ENCODE data around the gene GRK4.
"Not testable (repeated sequence)": the region's sequence is repeated elsewhere in the genome, so short reads cannot be mapped to it uniquely, and the experiment has no call there.

The GRK4 gene

DNA sequence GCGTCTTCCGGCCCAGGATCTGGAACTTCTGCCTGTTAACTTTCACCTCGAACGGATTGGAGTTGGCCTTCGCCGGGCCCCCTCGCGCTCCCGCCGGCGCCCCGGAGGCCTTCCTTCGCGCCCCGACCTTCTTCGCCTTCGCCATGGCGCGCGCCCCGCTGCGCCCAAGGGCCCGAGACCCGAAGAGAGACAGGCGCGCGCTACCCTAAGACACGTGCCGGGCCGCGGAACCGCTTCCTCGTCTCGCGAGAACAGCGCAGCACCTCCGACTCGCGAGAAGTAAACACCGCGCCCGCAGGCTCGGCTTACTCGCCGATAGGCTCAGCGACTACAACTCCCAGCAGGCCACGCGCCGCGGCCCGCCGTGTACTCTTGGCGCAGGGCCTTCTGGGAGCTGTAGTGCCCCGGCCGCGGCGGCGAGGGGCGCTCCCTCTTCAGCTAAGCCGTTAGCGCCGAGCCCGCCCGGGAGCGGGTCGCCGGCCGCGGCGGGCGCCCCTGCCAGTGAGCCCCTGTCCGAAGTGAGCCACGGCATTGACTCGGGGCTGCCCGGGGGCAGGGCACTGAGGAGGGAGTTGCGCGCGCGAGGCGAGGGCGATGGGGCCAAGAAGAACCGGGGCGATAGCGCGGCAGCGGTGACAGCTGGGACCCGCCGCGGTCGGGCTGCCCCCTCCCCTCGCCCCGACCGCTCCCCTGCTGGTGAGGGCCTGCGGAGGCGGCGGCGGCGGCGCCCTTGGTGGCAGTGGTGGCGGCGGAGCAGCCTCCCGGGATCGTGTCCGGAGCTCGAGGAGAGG, at the start of gene GRK4, which contains the start of gene NOP14:
Gene GRK4, plus strand, starts transcription at position 397 of the 791 bp plus-strand sequence. CDS start 500 bp downstream, outside the sequence.
Gene NOP14, minus strand, starts transcription at position 232 of the 791 bp plus-strand sequence. Its CDS starts 87 bp downstream, at position 145.
- DNase-seq: peak; percentile 97

DNA sequence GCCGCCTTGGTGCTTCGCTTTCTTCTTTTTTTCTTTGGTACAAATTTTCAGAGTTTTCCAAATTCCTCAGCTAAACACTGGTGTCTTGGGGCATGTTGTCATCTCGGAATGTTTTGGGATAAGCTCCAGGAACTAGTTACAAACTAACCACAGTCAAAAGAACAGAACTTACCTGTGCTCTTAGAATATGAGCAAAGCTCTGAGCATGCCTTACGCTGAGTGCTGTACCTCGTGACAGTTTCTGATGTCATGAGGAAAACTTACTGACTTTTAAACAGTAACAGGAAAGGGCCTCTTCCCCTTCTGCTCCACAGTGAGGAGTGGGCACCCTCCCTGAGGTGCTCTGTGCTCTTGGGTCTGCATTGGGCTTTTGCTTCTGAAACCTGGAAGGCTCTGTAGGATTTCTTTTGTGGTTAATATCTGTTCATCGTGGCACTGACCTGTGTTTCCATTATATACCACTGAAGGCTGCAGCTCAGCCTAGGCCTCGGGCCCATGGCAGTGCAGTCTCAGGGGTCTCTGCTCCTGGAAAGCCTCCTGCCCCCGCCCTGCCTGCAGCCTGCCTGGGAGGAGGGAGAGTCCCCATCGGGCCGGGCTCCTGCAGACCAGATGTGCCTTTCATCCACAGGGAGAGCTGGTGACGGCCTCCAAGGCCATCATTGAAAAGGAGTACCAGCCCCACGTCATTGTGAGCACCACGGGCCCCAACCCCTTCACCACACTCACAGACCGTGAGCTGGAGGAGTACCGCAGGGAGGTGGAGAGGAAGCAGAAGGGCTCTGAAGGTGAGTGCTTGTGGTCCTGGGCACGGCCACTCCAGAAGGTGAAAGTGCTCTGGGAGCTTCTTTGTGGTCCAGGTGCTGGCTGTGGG, 48.9 kb upstream of the GRK4 start:
- peak; percentile 52 for DNase-seq

DNA sequence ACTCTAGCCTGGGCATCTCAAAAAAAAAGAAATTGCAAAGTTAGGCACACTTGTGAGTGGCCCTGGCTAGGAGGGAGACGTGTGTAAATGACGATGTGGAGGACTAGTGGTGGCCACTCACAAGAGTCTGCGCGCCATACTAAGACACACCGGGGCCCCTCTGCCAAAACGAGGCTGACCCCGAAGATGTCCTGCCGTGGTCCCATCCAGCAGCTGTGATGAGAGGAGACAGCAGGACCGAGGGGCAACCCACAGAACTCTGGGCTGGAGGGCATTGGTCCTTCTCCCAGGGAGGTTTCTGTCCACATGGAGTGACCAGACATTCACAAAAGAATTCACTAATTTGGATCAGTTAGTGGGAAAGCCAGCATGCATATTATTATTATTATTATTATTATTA, 47.6 kb upstream of the GRK4 start:
- no peak for DNase-seq

DNA sequence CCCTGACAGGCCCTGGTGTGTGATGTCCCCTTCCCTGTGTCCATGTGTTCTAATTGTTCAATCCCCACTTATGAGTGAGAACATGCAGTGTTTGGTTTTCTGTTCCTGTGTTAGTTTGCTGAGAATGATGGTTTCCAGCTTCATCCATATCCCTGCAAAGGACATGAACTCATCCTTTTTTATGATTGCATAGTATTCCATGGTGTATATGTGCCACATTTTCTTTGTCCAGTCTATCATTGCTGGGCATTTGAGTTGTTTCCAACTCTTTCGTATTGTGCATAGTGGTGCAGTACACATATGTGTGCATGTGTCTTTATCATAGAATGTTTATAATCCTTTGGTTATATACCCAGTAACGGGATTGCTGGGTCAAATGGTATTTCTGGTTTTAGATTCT, 46.7 kb upstream of the GRK4 start:
- not testable (repeated sequence) for DNase-seq

DNA sequence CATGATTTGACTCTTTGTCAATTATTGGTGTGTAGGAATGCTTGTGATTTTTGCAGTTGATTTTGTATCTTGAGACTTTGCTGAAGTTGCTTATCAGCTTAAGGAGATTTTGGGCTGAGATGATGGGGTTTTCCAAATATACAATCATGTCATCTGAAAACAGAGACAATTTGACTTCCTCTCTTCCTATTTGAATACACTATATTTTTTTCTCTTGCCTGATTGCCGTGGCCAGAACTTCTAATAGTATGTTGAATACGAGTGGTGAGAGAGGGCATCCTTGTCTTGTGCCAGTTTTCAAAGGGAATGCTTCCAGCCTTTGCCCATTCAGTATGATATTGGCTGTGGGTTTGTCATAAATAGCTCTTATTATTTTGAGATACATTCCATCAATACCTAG, 45.1 kb upstream of the GRK4 start:
- DNase-seq: not testable (repeated sequence)

DNA sequence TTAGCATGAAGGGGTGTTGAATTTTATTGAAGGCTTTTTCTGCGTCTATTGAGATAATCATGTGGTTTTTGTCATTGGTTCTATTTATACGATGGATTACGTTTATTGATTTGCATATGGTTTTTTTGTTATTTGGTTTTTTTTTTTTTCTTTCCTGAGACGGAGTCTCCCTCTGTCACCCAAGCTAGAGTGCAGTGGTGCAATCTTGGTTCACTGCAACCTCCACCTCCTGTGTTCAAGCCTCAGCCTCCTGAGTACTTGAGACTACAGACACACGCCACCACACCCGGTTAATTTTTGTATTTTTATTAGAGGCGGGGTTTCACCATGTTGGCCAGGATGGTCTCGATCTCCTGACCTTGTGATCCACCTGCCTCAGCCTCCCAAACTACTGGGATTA, 44.7 kb upstream of the GRK4 start:
- DNase-seq: not testable (repeated sequence)

DNA sequence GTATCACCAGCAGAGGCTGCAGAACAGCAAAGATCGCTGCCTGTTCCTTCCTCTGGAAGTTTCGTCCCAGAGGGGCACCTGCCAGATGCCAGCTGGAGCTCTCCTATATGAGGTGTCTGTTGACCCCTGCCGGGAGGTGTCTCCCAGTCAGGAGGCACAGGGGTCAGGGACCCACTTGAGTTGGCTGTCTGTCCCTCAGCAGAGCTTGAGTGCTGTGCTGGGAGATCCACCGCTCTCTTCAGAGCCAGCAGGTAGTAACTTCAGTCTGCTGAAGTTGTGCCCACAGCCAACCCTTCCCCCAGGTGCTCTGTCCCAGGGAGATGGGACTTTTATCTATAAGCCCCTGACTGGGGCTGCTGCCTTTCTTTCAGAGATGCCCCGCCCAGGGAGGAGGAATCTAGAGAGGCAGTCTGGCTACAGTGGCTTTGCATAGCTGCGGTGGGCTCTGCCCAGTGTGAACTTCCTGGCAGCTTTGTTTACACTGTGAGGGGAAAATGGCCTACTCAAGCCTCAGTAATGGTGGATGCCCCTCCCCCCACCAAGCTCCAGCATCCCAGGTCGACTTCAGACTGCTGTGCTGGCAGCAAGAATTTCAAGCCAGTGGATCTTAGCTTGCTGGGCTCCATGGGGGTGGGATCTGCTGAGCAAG, 40.8 kb upstream of the GRK4 start:
- not testable (repeated sequence) for DNase-seq

DNA sequence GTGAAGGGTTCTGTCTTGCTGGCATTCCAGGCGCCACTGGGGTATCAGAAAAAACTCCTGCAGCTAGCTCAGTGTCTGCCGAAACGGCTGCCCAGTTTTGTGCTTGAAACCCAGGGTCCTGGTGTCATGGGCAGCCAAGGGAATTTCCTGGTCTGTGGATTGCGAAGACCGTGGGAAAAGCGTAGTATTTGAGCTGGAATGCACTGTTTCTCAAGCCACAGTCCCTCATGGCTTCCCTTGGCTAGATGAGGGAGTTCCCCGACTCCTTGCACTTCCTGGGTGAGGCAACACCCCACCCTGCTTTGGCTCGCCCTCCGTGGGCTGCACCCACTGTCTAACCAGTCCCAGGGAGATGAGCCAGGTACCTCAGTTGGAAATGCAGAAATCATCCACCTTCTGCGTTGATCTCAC, 40.2 kb upstream of the GRK4 start:
- DNase-seq: no peak

DNA sequence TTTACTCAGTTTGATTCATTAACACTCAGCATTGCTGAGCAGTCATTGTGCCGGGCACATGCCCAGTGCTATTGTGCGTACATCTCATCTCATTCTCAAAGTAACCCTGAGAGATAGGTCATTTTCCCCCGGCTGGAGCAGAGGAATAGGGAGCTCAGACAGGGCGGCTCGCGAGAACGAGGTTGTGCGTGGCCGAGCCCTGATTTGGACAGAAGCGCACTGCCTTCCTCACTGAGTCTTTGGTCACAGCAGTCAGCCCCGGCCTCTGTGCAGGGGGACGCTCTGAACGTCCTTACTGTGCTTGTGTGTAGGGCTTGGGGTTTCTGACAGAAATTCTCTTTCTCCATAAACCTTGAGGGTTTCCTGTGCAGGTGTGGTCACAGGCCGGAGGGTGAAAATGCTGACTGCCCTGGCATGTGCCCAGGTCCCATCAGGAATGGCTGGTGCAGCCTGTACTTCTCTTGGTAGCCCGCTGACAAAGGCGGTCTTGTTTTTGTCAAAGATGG, 39.6 kb upstream of the GRK4 start:
- DNase-seq: no peak

DNA sequence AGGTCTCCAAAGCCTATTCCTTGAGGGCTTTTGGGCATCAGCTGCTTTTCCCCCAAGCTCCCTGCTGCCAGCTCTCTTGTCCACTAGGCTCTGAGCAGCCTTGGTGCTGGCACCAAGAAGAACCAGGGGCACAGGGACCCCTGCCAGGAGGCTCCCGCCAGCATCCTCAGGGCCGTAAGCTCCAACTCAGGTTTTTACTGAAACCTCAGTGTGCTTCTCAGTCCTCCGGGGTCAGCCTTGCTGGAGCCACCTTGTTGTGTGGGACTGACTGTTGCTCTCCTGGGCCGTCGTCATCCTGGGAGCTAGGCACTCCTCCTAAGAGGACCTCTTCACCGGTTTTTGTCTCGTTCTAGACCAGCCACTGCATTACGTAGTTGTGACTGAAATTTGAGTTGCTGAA, 39.1 kb upstream of the GRK4 start:
- DNase-seq: no peak

DNA sequence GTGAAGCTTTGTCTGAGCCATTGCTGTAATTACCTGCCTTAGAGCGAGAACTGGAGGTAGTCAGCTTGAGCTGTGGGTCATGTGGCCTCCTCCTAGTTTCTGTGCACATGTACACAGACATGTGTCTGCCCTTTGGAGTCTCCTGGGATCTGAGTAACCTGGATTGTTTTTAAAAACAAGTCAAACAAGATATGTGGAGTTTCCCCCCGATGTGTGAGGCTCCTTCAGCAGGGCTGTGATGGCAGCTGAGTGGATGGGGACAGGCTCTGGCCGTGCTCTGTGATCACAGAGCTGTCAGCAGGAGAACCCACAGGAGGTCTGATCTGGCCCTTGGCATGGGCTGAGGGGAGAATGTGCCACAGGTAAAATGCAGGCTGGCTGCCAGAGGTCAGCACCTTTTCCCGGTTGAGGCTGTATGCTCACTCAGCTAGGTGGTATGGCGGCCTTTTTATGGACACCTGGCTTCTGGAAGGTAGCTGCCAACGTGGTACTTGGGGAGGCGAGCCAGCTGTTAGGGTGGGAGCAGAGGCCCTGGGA, 38.5 kb upstream of the GRK4 start:
- no peak for DNase-seq

DNA sequence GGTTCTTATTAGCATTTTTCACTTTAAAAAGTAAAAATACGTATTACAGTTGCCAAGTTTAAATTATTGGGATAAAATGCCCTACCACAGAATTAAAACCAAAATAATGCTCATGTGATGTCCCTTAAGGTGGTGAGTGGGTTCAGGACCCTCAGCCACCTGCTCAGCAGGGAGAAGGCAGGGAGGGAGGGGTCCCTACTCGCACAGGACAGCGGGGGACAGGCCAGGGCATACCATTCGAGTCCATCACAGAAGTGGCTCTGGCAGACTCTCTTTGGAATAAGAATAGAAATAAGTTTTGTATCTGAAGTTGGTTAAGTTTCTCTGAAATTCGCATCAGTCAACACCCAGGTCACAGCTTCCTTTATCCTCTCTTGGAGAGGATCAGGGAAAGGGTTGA, 37.9 kb upstream of the GRK4 start:
- no peak for DNase-seq

DNA sequence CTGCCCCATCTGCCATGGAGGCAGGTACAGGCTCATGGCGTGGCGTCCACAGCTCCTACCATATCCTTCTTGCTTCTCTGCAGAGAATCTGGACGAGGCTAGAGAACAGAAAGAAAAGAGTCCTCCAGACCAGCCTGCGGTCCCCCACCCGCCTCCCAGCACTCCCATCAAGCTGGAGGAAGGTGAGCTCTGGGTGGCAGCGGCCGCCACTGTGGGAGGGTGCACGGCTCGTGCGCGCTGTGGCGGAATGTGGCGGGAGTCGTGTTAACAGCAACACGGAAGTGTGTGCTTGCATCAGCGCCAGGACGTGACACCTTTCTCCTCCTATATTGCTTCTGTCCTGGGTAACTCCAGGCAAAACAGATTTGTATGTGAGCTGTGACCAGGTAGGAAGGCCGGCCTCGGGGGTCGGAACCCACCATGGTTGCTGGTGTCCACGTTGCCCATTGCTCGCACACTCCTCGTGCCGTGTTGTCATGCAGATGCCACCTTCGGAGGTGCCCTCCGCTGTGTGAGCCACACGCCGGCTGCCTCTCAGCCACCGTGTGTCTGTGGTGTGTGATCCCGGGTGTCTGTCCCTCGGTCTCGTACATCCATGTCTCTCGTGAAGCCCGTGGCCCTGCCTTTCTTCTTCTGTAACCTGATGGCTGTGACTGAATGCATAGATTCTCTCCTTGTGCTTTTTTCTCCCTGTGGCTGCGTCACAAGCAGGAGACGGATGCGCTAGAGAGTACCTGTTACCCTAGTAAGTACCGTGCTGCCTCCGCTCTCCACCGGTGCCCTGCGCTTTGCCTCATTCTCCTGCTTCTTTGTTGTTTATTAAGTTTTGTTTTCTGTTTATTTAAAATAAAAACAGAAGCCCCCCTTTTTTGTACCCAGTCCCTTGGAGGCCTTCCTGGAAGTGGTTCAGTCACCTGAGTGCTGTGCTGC, 37.2 kb upstream of the GRK4 start:
- peak; percentile 21 for DNase-seq

DNA sequence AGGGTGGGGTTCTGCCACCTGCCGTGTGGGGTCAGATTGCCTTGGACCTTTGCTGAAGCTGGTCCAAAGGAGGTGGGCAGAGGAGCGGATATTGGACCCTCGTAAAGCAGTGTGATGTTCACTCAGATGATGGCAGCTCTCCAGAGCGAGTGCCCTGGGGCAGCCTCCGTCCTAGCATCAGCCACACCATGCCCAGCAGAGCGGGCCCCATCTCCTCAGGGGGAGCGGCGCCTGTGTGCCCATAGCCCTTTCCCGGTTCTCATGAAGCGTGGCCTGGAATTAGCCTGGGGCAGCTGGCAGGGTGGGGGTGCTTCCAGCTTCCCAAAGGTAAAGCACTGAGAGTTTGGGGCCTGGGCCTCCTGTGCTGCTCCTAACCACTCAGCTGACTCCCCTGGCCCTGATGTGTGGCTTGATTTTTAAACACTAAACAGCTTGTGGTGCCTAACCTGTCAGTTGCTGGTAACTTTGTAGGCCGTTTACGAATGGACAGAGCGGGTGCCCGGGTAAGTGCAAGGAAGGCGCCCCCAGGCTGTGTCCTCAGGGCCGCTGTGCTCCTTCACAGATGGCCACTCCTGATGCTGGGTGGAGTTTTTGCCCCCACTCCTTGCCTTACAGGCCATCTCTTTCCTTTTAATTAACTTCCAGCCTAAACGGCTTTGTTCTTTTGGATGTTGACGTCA, 36.2 kb upstream of the GRK4 start:
- DNase-seq: no peak

DNA sequence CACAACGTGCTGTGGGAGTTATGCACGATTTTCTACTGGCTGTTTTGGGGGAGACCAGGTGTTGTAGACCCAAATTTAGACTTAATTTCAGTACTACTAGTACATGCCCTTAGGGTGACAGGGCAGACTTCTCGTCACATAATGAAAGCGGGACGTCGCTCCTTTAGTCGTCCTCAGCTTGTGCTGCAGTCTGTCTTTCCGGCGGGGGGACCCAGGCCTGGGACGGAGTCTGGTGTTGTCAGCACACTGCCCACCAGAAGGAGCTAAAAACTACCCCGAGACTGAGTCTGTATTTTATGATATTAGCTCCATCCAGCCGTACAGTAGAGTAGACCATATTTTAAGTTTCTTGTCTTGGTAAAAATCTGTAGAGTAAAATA, 35.7 kb upstream of the GRK4 start:
- no peak for DNase-seq

DNA sequence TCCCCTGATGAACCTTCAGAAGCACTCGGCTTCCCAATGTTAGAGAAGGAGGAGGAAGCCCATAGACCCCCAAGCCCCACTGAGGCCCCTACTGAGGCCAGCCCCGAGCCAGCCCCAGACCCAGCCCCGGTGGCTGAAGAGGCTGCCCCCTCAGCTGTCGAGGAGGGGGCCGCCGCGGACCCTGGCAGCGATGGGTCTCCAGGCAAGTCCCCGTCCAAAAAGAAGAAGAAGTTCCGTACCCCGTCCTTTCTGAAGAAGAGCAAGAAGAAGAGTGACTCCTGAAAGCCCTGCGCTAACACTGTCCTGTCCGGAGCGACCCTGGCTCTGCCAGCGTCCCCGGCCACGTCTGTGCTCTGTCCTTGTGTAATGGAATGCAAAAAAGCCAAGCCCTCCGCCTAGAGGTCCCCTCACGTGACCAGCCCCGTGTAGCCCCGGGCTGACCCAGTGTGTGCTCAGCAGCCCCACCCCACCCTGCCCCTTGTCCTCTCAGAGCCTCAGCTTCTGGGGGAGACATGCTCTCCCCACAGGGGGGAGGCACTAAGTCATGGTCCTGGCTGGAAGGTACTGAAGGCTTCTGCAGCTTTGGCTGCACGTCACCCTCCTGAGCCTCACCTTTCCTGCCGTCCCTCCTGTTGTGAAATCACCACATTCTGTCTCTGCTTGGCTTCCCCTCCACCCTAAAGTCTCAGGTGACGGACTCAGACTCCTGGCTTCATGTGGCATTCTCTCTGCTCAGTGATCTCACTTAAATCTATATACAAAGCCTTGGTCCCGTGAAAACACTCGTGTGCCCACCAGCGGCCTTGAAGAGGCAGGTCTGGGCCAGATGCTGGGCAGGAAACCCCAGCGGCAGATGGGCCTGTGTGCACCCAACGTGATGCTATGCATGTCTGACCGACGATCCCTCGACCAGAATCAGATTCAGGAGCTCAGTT, 34.9 kb upstream of the GRK4 start:
- no peak for DNase-seq

DNA sequence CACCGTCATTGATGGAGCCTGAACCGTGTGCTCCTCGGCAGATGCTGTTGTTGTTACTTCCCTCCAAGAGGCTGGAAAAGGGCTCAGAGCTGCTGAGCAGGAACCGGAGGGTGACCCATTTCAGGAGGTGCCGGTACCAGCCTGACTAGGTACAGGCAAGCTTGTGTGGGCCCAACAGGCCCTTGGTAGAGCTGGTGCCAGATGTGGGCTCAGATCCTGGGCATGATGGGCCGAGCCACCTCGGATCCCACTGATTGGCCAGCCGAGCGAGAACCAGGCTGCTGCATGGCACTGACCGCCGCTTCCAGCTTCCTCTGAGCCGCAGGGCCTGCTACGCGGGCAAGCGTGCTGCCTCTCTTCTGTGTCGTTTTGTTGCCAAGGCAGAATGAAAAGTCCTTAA, 33.9 kb upstream of the GRK4 start:
- no peak for DNase-seq

DNA sequence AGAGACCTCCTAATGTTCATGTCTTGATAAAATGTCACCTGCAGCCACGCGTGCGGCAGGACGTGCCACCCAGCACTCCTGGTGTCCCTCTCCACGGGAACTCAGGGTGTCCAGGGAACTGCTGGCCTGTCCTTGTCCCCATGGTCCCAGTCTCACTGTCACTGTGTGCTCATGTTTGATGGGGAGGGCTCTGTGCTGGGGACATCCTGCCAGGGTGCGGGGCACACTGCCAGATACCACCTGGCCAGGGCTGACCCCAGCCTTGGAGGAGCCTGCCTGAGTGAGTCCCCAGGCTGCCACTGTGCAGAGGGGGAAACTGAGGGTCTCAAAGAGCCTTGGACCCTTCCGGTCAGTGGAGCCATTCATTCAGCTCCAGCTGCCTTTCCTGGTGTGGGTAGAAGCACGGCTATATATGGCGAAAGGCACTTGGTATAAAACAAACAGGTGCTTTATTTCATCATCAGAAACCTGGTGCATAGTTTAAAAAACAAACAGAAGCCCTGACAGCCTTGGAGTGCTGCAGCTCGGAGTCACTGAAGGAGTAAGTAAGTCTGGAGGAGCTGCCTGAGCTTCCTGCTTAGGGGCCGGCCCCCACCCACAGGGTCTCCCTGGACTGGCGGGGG, 33.1 kb upstream of the GRK4 start:
- DNase-seq: no peak

DNA sequence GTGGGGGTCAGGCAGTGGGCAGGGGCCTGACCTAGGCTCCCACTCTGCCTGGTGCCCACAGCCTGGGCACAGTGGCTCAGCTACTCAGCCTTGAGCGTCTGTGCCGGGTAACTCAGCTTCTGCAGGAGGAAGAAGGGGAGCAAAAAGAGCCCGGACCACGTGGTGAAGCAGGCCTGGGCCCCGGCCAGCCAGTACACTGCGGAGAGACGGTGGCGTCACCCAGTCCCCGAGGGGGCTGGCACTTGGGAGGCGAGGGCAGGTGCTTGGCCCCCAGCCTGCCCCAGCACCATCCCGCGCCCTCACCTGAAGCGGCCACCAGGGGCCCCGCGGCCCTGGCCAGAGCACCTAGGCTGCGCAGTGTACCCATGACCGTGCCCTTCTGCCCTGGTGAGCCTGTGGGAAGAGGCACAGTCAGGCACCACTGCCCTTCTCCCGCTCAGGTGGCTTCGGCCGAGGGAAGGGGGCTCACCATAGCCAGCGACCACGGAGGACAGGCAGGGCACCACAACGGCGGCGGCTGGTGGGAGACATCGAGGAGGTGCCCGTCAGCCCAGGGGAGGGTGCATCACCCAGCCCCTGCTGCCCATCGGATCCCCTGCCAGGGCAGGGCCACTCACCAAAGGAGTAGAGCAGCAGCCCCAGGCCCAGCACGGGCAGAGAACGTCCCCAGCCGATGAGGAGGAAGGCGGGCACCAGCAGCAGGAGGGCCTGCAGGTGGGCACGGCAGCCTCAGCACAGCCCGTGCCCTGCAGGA, 32.4 kb upstream of the GRK4 start:
- no peak for DNase-seq
